ENCODE data around the gene CTNNBIP1.

CTNNBIP1 gene

DNA sequence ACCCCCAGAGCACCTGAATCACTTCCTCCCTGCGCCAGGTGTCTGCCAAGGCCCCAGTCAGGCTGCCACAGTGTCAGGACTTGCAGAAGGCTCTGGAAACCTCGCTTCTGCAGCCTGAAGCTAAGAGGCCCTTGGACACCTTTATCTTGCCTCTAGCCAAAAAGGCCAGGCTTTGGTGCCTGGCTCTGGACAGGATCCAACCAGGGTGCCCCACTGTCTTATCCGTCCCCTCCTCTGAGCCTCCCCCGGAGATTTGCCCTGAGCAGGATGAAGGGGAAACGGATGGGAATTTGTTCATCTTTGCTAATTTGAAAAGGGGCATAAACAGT, 73.5 kb downstream of the CTNNBIP1 start:
- H3K36me3 ChIP-seq (ENCODE audit: control insufficient read depth, insufficient read depth, low read length): no peaks in the 10 kb centered on the region
- H3K27me3 ChIP-seq (replicated peaks; ENCODE audit: control insufficient read depth, insufficient read depth, low read length, poor library complexity, severe bottlenecking): no peaks in the 10 kb centered on the region
- no peak for DNase-seq
- H3K27ac ChIP-seq (ENCODE audit: insufficient read depth, low read length, poor library complexity, severe bottlenecking): no peak overlapping the region
- no peaks in the 10 kb centered on the region for H3K9me3 ChIP-seq (ENCODE audit: control insufficient read depth, low read length)
- no peak overlapping the region for H3K4me3 ChIP-seq (ENCODE audit: insufficient read depth, low read depth, low read length, poor library complexity, severe bottlenecking)
- no peaks in the 10 kb centered on the region for H3K4me1 ChIP-seq (ENCODE audit: control insufficient read depth, insufficient read depth, low read length, poor library complexity, severe bottlenecking)

DNA sequence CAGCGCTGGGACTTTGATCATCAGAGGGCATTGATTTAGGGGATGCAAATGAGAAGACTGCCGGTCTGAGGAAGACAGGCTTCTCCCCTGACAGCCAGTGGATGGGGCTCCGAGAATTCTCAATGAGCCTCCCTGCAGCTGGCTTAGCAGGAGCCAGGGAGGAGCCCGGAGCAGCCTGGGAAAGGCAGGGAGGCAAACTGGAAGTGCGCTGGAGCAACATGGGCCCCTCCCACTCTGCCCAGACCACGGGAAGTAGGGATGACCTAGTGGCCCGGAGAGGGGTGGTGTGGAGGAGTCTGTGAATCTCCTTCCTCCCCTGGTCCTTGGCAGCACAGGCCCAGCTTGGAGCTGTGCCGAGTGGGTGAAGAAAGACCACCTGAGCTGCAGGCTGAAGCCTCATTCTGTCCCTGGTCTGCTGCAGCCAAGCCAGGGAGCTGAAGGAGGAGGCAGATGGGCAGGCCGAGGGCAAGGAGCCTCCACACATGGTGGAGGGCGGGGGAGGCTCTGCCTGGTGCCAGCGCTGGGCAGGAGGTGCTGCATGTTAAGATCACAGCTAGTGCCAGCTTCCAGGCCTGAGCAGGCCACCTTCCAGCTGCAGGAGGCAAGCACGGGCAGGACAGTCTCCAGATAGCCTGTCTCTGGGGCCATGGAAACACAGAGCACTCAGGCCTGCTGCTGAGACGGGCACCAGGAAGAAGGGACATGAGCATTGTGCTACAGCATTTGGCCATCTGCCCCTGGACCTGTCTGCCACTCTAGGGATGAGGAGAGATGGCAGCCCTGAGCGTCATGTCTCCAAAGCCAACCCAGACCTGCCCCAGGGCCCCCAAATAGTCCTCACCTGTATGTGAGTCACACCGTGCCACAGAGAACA, 74.1 kb downstream of the CTNNBIP1 start:
- H3K36me3 ChIP-seq (ENCODE audit: control insufficient read depth, insufficient read depth, low read length): no peaks in the 10 kb centered on the region
- no peaks in the 10 kb centered on the region for H3K27me3 ChIP-seq (replicated peaks; ENCODE audit: control insufficient read depth, insufficient read depth, low read length, poor library complexity, severe bottlenecking)
- no peaks in the 10 kb centered on the region for H3K4me1 ChIP-seq (ENCODE audit: control insufficient read depth, insufficient read depth, low read length, poor library complexity, severe bottlenecking)
- H3K9me3 ChIP-seq (ENCODE audit: control insufficient read depth, low read length): no peaks in the 10 kb centered on the region
- H3K27ac ChIP-seq (ENCODE audit: insufficient read depth, low read length, poor library complexity, severe bottlenecking): no peak overlapping the region
- DNase-seq: no peak
- H3K4me3 ChIP-seq (ENCODE audit: insufficient read depth, low read depth, low read length, poor library complexity, severe bottlenecking): no peak overlapping the region

DNA sequence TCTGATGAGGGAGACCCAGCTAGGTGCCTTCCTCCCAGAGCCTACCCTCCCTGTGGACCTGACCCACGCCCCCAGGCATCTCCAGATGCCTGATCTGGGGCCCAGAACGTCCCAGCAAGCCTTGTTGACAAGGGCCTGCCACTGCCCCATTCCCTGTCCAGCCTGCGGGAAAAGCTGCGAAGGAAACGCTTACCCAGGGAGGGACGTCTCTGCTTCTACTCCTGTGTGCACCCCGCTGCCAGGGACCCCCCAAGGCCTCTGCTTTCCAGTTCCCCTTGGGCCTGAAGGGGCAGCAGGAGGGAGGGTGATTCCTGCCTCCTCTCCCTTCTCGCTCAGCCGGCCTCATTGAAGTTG, 74.7 kb downstream of the CTNNBIP1 start:
- Histone ChIP-seq H3K36me3 (ENCODE audit: control insufficient read depth, insufficient read depth, low read length) (no peaks in the 10 kb centered on the region), H3K9me3 (ENCODE audit: control insufficient read depth, low read length) (no peaks in the 10 kb centered on the region), H3K4me1 (ENCODE audit: control insufficient read depth, insufficient read depth, low read length, poor library complexity, severe bottlenecking) (no peaks in the 10 kb centered on the region), H3K27ac (ENCODE audit: insufficient read depth, low read length, poor library complexity, severe bottlenecking) (no peak overlapping the region), H3K27me3 (replicated peaks; ENCODE audit: control insufficient read depth, insufficient read depth, low read length, poor library complexity, severe bottlenecking) (no peaks in the 10 kb centered on the region), H3K4me3 (ENCODE audit: insufficient read depth, low read depth, low read length, poor library complexity, severe bottlenecking) (no peak overlapping the region)
- DNase-seq: no peak

DNA sequence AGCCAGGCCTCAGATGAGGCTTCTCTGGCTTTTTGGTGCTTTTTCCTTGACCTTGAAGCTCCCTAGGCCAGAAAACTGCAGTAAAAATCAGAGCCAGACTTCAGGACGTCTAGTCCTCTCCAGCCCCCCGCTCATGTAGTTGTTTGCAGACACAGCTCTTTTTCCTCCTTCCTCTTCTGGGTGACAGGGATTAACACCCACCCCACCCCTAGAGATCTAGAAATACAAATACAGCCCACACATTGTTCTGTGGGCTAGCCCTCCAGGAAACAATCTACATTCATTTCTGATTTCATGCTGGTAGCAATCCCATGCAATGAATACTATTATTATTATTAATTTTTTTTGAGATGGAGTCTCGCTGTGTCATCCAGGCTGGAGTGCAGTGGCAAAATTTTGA, 76.4 kb downstream of the CTNNBIP1 start:
- Histone ChIP-seq H3K4me1 (ENCODE audit: control insufficient read depth, insufficient read depth, low read length, poor library complexity, severe bottlenecking) (no peaks in the 10 kb centered on the region), H3K9me3 (ENCODE audit: control insufficient read depth, low read length) (no peaks in the 10 kb centered on the region), H3K27ac (ENCODE audit: insufficient read depth, low read length, poor library complexity, severe bottlenecking) (no peak overlapping the region), H3K36me3 (ENCODE audit: control insufficient read depth, insufficient read depth, low read length) (no peaks in the 10 kb centered on the region), H3K27me3 (replicated peaks; ENCODE audit: control insufficient read depth, insufficient read depth, low read length, poor library complexity, severe bottlenecking) (no peaks in the 10 kb centered on the region), H3K4me3 (ENCODE audit: insufficient read depth, low read depth, low read length, poor library complexity, severe bottlenecking) (no peak overlapping the region)
- no peak for DNase-seq

DNA sequence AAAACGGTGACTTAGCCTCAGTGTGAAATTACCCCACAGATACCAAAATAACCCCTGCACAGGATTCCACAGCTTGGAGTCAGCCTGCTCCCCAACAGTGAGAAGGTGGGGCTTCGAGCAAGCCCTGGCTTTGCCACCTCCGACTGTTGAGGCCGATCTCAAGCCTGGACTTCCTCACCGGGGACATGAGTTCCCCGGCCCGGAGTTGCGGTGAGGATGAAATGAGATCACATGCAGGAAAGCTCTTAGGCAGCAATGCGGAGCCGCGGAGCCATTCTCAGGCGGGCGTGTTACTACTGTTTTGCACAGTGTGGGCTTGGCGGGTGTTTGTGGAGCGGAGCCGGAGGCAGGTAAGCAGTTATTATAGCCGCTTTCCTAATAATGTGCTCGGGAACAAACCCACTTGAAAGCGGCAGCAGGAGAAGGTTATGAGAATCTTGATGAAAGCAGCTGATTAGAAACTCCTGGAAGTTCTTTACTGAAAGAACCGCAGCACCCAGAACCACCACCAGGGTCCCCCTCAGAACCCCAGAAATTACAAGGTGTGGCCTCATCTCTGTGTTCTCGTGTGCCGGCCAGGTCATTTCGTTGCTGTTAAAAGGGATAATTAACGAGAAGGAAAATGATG, 82.4 kb downstream of the CTNNBIP1 start:
- no peaks in the 10 kb centered on the region for H3K27me3 ChIP-seq (replicated peaks; ENCODE audit: control insufficient read depth, insufficient read depth, low read length, poor library complexity, severe bottlenecking)
- DNase-seq: no peak
- no peaks in the 10 kb centered on the region for H3K36me3 ChIP-seq (ENCODE audit: control insufficient read depth, insufficient read depth, low read length)
- no peaks in the 10 kb centered on the region for H3K9me3 ChIP-seq (ENCODE audit: control insufficient read depth, low read length)
- no peak overlapping the region for H3K27ac ChIP-seq (ENCODE audit: insufficient read depth, low read length, poor library complexity, severe bottlenecking)
- peaks cover 20% of the 10 kb centered on the region for H3K4me1 ChIP-seq (ENCODE audit: control insufficient read depth, insufficient read depth, low read length, poor library complexity, severe bottlenecking)
- H3K4me3 ChIP-seq (ENCODE audit: insufficient read depth, low read depth, low read length, poor library complexity, severe bottlenecking): no peak overlapping the region

DNA sequence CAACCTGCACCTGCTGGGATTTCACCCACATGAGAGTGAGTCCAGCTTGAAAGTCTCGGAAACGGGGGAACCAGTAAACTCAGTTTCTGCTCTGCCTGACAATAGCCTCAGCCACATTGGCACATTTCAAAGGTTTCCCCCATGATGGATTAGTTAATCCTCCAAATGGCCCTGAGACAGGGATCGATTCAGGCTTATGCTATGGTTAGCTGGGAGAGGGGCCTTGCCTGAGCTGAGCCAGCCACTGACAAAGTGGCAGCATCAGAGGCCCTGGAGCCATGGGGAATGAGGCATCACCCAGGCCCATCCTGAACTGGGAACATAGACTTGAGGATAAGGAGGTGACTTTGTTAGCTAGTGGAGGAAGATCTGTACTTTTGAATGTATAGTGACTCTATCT, 83.5 kb downstream of the CTNNBIP1 start:
- no peaks in the 10 kb centered on the region for H3K27me3 ChIP-seq (replicated peaks; ENCODE audit: control insufficient read depth, insufficient read depth, low read length, poor library complexity, severe bottlenecking)
- no peak overlapping the region for H3K4me3 ChIP-seq (ENCODE audit: insufficient read depth, low read depth, low read length, poor library complexity, severe bottlenecking)
- H3K36me3 ChIP-seq (ENCODE audit: control insufficient read depth, insufficient read depth, low read length): no peaks in the 10 kb centered on the region
- DNase-seq: no peak
- H3K9me3 ChIP-seq (ENCODE audit: control insufficient read depth, low read length): no peaks in the 10 kb centered on the region
- peaks cover 30% of the 10 kb centered on the region for H3K4me1 ChIP-seq (ENCODE audit: control insufficient read depth, insufficient read depth, low read length, poor library complexity, severe bottlenecking)
- H3K27ac ChIP-seq (ENCODE audit: insufficient read depth, low read length, poor library complexity, severe bottlenecking): no peak overlapping the region

DNA sequence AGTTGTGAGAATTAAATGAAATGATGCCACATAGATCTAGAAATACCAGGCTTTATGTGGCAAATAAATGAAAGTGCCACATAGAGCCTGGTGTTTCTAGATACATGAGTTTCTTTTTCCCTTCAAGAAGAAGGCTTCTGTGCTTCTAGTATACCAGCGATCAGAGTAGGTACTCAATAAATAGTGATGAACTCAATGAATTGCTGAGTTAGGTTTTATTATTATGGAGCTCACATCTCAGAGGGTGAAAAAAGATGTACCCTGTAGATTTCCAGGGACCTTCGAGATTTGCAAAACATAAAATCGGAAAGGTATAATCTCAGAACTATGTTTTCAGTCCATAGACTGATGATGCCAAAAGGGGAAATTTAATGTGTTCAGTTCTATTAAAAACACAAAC, 84.0 kb downstream of the CTNNBIP1 start:
- H3K27ac ChIP-seq (ENCODE audit: insufficient read depth, low read length, poor library complexity, severe bottlenecking): no peak overlapping the region
- H3K4me3 ChIP-seq (ENCODE audit: insufficient read depth, low read depth, low read length, poor library complexity, severe bottlenecking): no peak overlapping the region

DNA sequence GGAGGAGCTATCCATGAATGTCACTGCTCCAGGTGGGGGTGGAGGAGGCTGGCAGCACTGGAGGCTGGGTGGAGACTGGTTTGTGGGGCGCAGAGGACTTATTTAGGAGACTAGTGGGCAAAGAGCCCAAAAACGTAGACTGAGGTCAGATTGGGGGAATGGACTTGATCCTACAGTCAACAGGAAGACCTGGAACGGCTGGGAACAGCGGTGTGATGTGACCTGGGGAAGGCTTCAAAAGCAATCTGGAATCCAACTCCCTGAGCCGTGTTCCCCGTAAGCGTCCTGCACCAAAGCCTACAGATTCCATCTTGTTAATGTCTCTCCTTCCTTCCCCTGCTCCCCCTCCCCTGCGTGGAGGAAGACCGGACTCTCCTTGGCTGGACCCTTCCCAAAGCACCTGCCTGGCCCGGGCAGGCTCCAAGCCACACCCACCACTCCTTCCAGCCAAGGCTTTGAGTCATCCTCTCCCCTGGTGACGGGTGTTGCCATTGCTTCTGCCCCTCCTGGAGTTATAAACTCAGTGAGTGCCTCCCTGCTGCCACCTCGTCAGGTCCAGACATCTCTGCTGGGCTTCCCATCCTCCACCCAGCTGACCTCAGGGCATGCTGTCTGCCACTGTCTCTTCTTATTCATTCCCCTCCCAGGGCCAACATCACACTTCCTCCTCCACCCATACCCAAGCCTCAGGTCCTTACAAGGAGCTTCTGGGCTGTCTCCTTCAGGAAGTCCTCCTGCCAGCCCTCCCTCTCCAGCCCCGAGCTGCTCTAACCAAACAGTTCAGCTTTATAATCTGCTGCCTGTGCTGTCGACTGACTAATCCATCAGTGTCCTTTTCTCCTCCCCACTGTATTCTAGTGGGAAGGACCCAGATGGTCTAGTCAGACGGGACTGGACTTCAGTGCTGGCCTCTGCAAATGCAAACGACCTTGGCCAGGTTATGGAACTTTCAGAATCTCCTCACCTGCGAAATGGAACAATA, 84.7 kb downstream of the CTNNBIP1 start:
- Histone ChIP-seq H3K9me3 (ENCODE audit: control insufficient read depth, low read length) (no peaks in the 10 kb centered on the region), H3K36me3 (ENCODE audit: control insufficient read depth, insufficient read depth, low read length) (no peaks in the 10 kb centered on the region), H3K4me1 (ENCODE audit: control insufficient read depth, insufficient read depth, low read length, poor library complexity, severe bottlenecking) (peaks cover 30% of the 10 kb centered on the region), H3K27me3 (replicated peaks; ENCODE audit: control insufficient read depth, insufficient read depth, low read length, poor library complexity, severe bottlenecking) (no peaks in the 10 kb centered on the region), H3K27ac (ENCODE audit: insufficient read depth, low read length, poor library complexity, severe bottlenecking) (peak overlapping the region; percentile 45), H3K4me3 (ENCODE audit: insufficient read depth, low read depth, low read length, poor library complexity, severe bottlenecking) (peak overlapping the region; percentile 11)
- DNase-seq: peak; percentile 28 to 49 (median 45)

More for the DNA sequence above, 84.0 kb downstream of the CTNNBIP1 start:
- Histone ChIP-seq H3K4me1 (ENCODE audit: control insufficient read depth, insufficient read depth, low read length, poor library complexity, severe bottlenecking) (peaks cover 30% of the 10 kb centered on the region), H3K36me3 (ENCODE audit: control insufficient read depth, insufficient read depth, low read length) (no peaks in the 10 kb centered on the region), H3K27me3 (replicated peaks; ENCODE audit: control insufficient read depth, insufficient read depth, low read length, poor library complexity, severe bottlenecking) (no peaks in the 10 kb centered on the region), H3K9me3 (ENCODE audit: control insufficient read depth, low read length) (no peaks in the 10 kb centered on the region)
- DNase-seq: no peak

DNA sequence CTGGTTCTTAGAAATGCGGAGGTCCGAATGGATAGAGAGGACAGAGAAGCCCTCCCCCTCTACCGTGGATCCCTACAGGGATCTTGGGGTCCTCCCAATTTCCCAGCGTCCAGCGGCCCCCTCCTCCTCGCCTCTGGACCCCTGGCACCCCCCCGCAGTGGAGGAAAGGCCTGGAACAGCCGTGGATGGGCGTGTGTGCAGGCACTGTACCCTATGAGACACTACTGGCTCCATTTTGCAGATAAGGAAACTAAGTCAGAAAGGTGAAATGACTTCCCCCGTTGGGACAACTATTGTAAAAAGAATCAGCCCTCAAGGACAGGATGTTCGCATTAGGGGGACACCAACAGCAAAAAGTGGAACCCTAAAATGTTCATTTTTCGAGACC, 85.4 kb downstream of the CTNNBIP1 start:
- H3K4me1 ChIP-seq (ENCODE audit: control insufficient read depth, insufficient read depth, low read length, poor library complexity, severe bottlenecking): peaks cover 30% of the 10 kb centered on the region
- peak overlapping the region; percentile 67 for H3K4me3 ChIP-seq (ENCODE audit: insufficient read depth, low read depth, low read length, poor library complexity, severe bottlenecking)
- no peaks in the 10 kb centered on the region for H3K36me3 ChIP-seq (ENCODE audit: control insufficient read depth, insufficient read depth, low read length)
- no peaks in the 10 kb centered on the region for H3K27me3 ChIP-seq (replicated peaks; ENCODE audit: control insufficient read depth, insufficient read depth, low read length, poor library complexity, severe bottlenecking)
- no peak for DNase-seq
- H3K27ac ChIP-seq (ENCODE audit: insufficient read depth, low read length, poor library complexity, severe bottlenecking): peak overlapping the region; percentile 45
- H3K9me3 ChIP-seq (ENCODE audit: control insufficient read depth, low read length): no peaks in the 10 kb centered on the region
